ENCODE measurements around the gene S100P. TPM values are rescaled to one million over a fixed set of nuclear protein-coding genes. Genes with fewer than 3 reads are reported as not detected.
A peak's percentile ranks its signal among the peaks of the same experiment; 100 is the strongest.

The S100P gene
- total RNA-seq: 100 to 1,000 TPM; 137 to 547 TPM

DNA sequence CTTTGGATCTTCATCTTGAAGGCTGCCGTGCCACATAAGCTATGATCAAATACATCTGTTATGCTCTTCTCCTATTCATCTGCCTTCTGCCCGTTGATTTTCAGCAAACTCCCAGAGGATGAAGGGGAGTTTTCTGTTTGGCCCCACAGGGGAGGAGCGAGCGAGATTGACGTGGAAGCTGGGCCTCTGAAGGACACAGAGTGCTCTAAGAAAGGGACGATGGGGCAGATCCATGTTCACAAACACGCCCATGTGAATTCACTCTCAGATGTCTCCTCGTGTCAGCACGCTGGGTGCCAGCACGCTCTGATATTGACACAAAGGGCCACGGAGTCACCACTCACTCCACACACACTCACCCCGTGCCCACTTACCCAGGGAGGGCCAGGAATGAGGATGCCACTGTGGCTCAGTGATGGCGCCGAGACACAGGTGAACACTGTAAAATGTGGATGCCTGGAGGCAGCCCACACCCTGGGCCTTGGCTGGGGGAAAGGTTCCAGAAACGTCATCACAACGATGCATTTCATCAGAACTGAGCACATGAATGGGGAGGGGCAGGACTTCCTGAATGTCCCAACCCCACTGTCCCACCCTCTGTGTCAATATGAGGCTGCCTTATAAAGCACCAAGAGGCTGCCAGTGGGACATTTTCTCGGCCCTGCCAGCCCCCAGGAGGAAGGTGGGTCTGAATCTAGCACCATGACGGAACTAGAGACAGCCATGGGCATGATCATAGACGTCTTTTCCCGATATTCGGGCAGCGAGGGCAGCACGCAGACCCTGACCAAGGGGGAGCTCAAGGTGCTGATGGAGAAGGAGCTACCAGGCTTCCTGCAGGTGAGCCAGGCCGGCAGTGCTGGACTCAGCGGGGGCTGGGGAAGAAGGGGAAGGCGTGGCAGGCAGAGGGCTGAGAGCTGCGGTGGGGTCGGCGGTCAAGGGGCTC is at the start of gene S100P:
Gene S100P (plus strand): TSS at position 648 of the 946 bp plus-strand sequence. CDS start 55 bp downstream, at position 703.
- no peaks in the 10 kb centered on the region for H3K9me3 ChIP-seq
- peak; percentile 75 for DNase-seq
- peaks cover 10% of the 10 kb centered on the region for H3K4me1 ChIP-seq
- intact Hi-C loops (cut with DNase I): no loop called here
- no peaks in the 10 kb centered on the region for H3K27me3 ChIP-seq
- H3K27ac ChIP-seq: peak within 1 kb of the TSS; percentile 53
- TF ChIP-seq, protein P1, sequence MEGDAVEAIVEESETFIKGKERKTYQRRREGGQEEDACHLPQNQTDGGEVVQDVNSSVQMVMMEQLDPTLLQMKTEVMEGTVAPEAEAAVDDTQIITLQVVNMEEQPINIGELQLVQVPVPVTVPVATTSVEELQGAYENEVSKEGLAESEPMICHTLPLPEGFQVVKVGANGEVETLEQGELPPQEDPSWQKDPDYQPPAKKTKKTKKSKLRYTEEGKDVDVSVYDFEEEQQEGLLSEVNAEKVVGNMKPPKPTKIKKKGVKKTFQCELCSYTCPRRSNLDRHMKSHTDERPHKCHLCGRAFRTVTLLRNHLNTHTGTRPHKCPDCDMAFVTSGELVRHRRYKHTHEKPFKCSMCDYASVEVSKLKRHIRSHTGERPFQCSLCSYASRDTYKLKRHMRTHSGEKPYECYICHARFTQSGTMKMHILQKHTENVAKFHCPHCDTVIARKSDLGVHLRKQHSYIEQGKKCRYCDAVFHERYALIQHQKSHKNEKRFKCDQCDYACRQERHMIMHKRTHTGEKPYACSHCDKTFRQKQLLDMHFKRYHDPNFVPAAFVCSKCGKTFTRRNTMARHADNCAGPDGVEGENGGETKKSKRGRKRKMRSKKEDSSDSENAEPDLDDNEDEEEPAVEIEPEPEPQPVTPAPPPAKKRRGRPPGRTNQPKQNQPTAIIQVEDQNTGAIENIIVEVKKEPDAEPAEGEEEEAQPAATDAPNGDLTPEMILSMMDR (IDR thresholded peaks at IDR 0.05): no peak
- peak within 1 kb of the TSS; percentile 10 for H3K4me3 ChIP-seq
- no peaks in the 10 kb centered on the region for H3K36me3 ChIP-seq
- H3K9ac ChIP-seq (ENCODE audit: low read depth in 2 of 2, low read length in 2 of 2): peak within 1 kb of the TSS in 1 of 2 donors; percentile 51

- Histone ChIP-seq H3K27me3 (no peaks in the 10 kb centered on the region), H3K36me3 (peaks cover 6% of the 10 kb centered on the region), H3K4me1 (peaks cover 6% of the 10 kb centered on the region), H3K4me3 (no peak overlapping the region), H3K9ac (ENCODE audit: low read depth in 2 of 2, low read length in 2 of 2) (no peak overlapping the region), H3K9me3 (no peaks in the 10 kb centered on the region), H3K27ac (no peak overlapping the region)
- DNase-seq: no peak
- intact Hi-C loops (cut with DNase I): no loop called here
- TF ChIP-seq, protein P1 (IDR thresholded peaks at IDR 0.05): no peak
Observed at GRCh38 chr4:6644792-6645530, 48.7 kb upstream of the S100P start.

DNA sequence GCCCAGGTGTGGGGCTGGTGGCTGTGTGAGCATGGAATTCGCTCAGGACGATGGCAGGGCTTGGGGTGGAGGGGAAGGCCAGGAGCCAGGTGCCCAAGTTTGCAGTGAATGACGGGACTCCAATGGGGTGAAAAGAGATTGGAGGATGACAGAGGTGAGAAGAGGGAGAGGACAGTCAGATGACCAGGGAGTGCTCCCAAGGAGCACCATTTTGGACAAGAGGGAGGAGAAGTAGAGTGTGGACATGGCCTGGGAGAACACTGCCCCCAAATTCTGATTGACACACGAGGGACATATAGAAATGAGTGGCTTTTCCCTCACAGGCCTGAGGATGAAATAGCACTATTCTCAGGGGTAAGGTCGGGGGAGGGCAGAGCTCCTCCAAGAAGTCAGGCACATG is 46.5 kb upstream of the S100P start:
- TF ChIP-seq, protein P1 (IDR thresholded peaks at IDR 0.05): no peak
- H3K4me1 ChIP-seq: peaks cover 3% of the 10 kb centered on the region
- no peaks in the 10 kb centered on the region for H3K27me3 ChIP-seq
- no peak overlapping the region for H3K9ac ChIP-seq (ENCODE audit: low read depth in 2 of 2, low read length in 2 of 2)
- peaks cover 6% of the 10 kb centered on the region for H3K36me3 ChIP-seq
- H3K4me3 ChIP-seq: no peak overlapping the region
- DNase-seq: no peak
- no peaks in the 10 kb centered on the region for H3K9me3 ChIP-seq
- H3K27ac ChIP-seq: no peak overlapping the region
- intact Hi-C loops (cut with DNase I): no loop called here

DNA sequence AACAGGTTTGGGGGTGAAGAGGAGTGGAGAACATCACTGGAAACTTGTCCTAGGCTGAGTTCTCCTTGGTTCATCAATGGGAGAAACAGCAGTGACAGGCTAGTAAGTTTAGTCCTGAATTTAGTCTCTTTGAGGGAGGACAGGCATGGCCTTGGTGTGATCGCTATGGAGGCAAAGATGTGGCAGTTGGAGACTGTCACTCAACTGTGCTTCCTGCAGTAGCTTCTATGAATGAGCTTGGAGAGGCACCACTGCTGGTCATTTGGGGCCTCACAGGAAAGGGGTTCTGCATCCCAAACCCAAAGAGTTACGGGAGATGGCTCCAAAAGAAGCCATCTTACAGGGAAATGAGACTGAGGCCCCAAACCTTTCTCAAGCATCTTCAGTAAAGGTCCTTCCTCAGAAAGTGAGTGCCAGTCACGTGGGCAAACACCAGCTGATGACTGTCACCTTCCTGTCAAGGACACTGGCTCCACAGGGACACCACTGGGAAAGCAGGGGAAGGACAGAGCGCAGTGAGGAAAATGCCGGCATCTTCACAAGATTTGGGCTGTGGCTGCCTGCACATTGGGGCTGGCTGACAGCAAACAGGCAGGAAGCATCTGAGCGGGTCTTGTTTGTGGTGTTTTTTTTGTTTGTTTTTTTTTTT is 46.0 kb upstream of the S100P start:
- no peaks in the 10 kb centered on the region for H3K9me3 ChIP-seq

More for the DNA sequence above, 46.0 kb upstream of the S100P start:
- Histone ChIP-seq H3K4me1 (no peaks in the 10 kb centered on the region), H3K4me3 (no peak overlapping the region), H3K27me3 (no peaks in the 10 kb centered on the region), H3K9ac (ENCODE audit: low read depth in 2 of 2, low read length in 2 of 2) (no peak overlapping the region), H3K36me3 (peaks cover 2% of the 10 kb centered on the region), H3K27ac (no peak overlapping the region)
- intact Hi-C loops (cut with DNase I): no loop called here
- TF ChIP-seq, protein P1 (IDR thresholded peaks at IDR 0.05): no peak
- DNase-seq: no peak
